Panc1 (cell line): Measurements from ENCODE around the gene FNIP2. TPM values are rescaled to one million over a fixed set of nuclear protein-coding genes. Genes with fewer than 3 reads are reported as not detected.

Source experiments
- ATAC-seq: fragments of 200-7000 bp; cut with Tn5 transposase; 2 replicates; pipeline ENCODE4 v1.9.1; 2020; ENCODE audit warnings: mild to moderate bottlenecking, moderate library complexity
- BruUV-seq: library from RNA; stranded (reverse); fragments of 400-500 nt; replicated peaks from 2 replicates; lab custom pipeline; 2021; lab: Mats Ljungman, UMichigan
- CTCF ChIA-PET: fragments of 300-600 bp; sonication (Branson Sonifier 250); formaldehyde crosslinking; loops from one replicate; lab custom pipeline; 2022; ENCODE audit warnings: antibody characterized with exemption; lab: Charles Lee
- POLR2A ChIA-PET: fragments of 300-600 bp; sonication (Branson Sonifier 250); formaldehyde crosslinking; loops from one replicate; lab custom pipeline; 2022; ENCODE audit warnings: antibody characterized with exemption; lab: Charles Lee
- DNase-seq: peaks from one replicate; pipeline ENCODE4 v3.0.0-alpha.2; 2010; ENCODE audit warnings: low read depth, low spot score
- H3K27ac ChIP-seq: 2 replicates; pipeline ENCODE4 v1.5.1; 2011; ENCODE audit warnings: mild to moderate bottlenecking, low read length, inconsistent platforms
- H3K27me3 ChIP-seq: fragments of 200-500 bp; sonication (Bioruptor generic); 2 replicates; pipeline ENCODE4 v1.6.0; 2014; ENCODE audit warnings: low read length, inconsistent platforms; ENCODE audit not compliant: control insufficient read depth, insufficient read depth
- H3K36me3 ChIP-seq: fragments of 200-500 bp; sonication (Bioruptor generic); 2 replicates; pipeline ENCODE4 v1.5.1; 2014; ENCODE audit warnings: inconsistent platforms, mild to moderate bottlenecking, low read length, moderate library complexity; ENCODE audit not compliant: control insufficient read depth, insufficient read depth
- H3K4me1 ChIP-seq: 2 replicates; pipeline ENCODE4 v1.5.1; 2011; ENCODE audit warnings: inconsistent platforms, mild to moderate bottlenecking, low read length, moderate library complexity; ENCODE audit not compliant: control insufficient read depth, insufficient read depth
- H3K4me3 ChIP-seq, 2 experiments: 2 replicates each; pipeline ENCODE4 v1.5.1; 2011 to 2012; ENCODE audit warnings: low read depth in 2 of 2, low read length in 2 of 2, mild to moderate bottlenecking in 2 of 2, inconsistent platforms in 1 of 2, moderate library complexity in 1 of 2
- H3K9me3 ChIP-seq: fragments of 200-500 bp; sonication (Bioruptor generic); 2 replicates; pipeline ENCODE4 v1.5.1; 2014; ENCODE audit warnings: low read depth, mild to moderate bottlenecking, inconsistent platforms, low read length, moderate library complexity; ENCODE audit not compliant: control insufficient read depth, insufficient read depth
- CTCF ChIP-seq: fragments of 450-650 bp; IDR thresholded peaks from 2 replicates; pipeline ENCODE4 v1.5.1; 2017; ENCODE audit warnings: mild to moderate bottlenecking
- POLR2AphosphoS5 ChIP-seq: IDR thresholded peaks from 2 replicates; pipeline ENCODE4 v1.6.1; 2012; ENCODE audit warnings: mild to moderate bottlenecking, low read depth, low read length, moderate library complexity
- REST ChIP-seq, 2 experiments: IDR thresholded peaks; 2 replicates each; pipeline ENCODE4 v1.6.1; 2011 to 2012; ENCODE audit warnings: low read depth in 2 of 2, control low read depth in 1 of 2, low read length in 1 of 2, mild to moderate bottlenecking in 1 of 2, moderate library complexity in 1 of 2; ENCODE audit not compliant: insufficient read depth in 1 of 2
- SIN3A ChIP-seq: IDR thresholded peaks from 2 replicates; pipeline ENCODE4 v1.6.1; 2012; ENCODE audit warnings: low read depth, mild to moderate bottlenecking, low read length, moderate library complexity, borderline replicate concordance; ENCODE audit not compliant: insufficient read depth
- TCF7L2 ChIP-seq: IDR thresholded peaks from 2 replicates; pipeline ENCODE4 v1.6.1; 2011; ENCODE audit warnings: mild to moderate bottlenecking, low read depth, low read length, inconsistent platforms
- in situ Hi-C: cut with HindIII; loops from 2 replicates; pipeline ENCODE4 v1.10.0; 2016; ENCODE audit warnings: low sequenced_read_pairs, low pct_unique_long_range_greater_than_20kb
- intact Hi-C: fragments of 100-400 bp; cut with micrococcal nuclease; formaldehyde crosslinking; loops from one replicate; pipeline ENCODE4 v1.10.0; 2022; ENCODE audit not compliant: unreplicated experiment
- total RNA-seq: library from RNA; stranded (reverse); gene quantifications from one replicate; pipeline ENCODE4 v1.2.1, GENCODE V29; 2021; ENCODE audit not compliant: unreplicated experiment

The FNIP2 gene
- total RNA-seq, 1 experiment from 2014 or later: 17.7 TPM

- BruUV-seq: no TSS peak
- CTCF ChIA-PET: no interaction called here
- no peak overlapping the region for H3K4me3 ChIP-seq
- H3K36me3 ChIP-seq: no peaks in the 10 kb centered on the region
- H3K27ac ChIP-seq: no peak overlapping the region
- no peaks in the 10 kb centered on the region for H3K27me3 ChIP-seq
- POLR2A ChIA-PET: no interaction called here
- H3K4me1 ChIP-seq: no peaks in the 10 kb centered on the region
- TF ChIP-seq CTCF: no peak
- no peak for TF ChIP-seq TCF7L2
- TF ChIP-seq POLR2AphosphoS5: no peak
- TF ChIP-seq REST (IDR thresholded peaks at IDR 0.05; ENCODE audit: insufficient read depth in 1 of 2, low read depth in 2 of 2, low read length in 1 of 2): no peak
- TF ChIP-seq SIN3A: no peak
- ATAC-seq: no peak
- DNase-seq: no peak
- intact Hi-C loops: no loop called here
- no peaks in the 10 kb centered on the region for H3K9me3 ChIP-seq
- in situ Hi-C loops: no loop called here
Measured at GRCh38 chr4:158936238-158936637, 167.4 kb downstream of the FNIP2 start.

- H3K27me3 ChIP-seq: no peaks in the 10 kb centered on the region
- no peak for DNase-seq
- intact Hi-C loops: no loop called here
- H3K4me3 ChIP-seq: no peak overlapping the region
- POLR2A ChIA-PET: no interaction called here
- no peak overlapping the region for H3K27ac ChIP-seq
- CTCF ChIA-PET: no interaction called here
- no TSS peak for BruUV-seq
- H3K9me3 ChIP-seq: no peaks in the 10 kb centered on the region
- no peak for ATAC-seq
- H3K36me3 ChIP-seq: no peaks in the 10 kb centered on the region
- in situ Hi-C loops: no loop called here
- H3K4me1 ChIP-seq: no peaks in the 10 kb centered on the region
- TF ChIP-seq POLR2AphosphoS5 (no peak), SIN3A (no peak), TCF7L2 (no peak), CTCF (no peak), REST (IDR thresholded peaks at IDR 0.05; ENCODE audit: insufficient read depth in 1 of 2, low read depth in 2 of 2, low read length in 1 of 2) (no peak)
Measured at GRCh38 chr4:158938220-158939044, 169.6 kb downstream of the FNIP2 start.
